Dedifferentiated amniotic fluid mesenchymal stem cell (primary cell): ENCODE measurements around the gene ILDR2.

Source experiments
- DNase-seq: peaks from one replicate; pipeline ENCODE4 v3.0.0-alpha.2; 2016; ENCODE audit errors: extremely low spot score

The ILDR2 gene

DNA sequence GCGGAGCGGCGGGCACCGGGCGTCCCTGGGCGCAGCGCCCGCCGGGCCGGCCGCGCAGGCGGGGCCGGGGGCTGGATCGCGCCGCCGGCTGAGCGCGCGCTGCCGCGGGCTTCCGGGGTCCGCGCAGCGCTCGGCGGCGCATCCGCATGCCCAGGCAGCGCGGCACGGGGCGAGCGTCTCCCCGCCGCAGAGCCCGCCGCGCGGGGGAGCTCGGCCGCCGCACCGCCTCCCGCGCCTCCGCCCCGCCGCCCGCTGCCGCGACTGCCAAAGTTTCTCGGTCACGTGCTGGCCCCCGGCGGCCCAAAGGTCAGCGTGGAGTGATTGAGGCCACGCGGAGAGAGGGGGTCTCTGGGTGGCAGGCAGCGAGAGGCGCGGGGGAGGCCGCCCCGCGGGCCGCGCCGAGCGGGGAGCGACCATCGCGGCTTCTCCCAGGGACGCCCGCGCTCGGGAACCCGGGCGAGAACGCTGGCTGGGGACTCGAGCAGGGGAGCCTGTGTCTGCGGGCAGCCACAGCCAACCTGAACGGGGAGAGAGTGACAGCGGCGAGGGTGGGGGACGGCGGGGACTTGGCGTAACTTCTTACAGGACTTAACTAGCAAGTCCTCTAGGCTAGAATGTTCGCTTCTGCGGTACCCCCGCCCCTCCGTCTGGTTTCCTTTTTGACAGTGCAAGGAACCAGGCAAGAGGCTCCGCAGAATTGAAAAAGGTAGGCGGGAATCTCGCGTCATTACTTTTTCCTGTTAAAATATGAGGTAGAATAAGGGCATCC, at the start of gene ILDR2:
ILDR2 (minus strand) TSS at position 180 of the 769 bp plus-strand sequence. CDS start 272 bp downstream, outside the sequence.
- no peak for DNase-seq

DNA sequence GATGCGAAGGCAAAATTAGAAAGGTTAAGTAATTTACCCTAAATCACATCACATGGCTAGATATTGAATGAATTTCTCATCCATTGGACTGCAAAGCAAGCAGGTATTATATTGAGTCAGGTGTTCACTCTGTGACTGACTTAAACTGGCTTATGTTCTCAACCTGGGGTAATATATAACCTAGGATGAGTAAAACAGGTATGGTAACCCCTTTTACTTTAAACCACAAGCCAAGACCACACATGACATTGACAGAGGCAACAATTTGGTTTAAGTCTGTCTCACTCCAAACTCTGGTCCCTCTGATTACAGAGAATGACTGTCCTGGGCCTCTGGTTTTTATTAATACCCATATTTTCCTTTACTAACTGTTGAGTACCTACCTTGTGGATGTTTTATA, 47.0 kb upstream of the ILDR2 start:
- DNase-seq, result no peak

DNA sequence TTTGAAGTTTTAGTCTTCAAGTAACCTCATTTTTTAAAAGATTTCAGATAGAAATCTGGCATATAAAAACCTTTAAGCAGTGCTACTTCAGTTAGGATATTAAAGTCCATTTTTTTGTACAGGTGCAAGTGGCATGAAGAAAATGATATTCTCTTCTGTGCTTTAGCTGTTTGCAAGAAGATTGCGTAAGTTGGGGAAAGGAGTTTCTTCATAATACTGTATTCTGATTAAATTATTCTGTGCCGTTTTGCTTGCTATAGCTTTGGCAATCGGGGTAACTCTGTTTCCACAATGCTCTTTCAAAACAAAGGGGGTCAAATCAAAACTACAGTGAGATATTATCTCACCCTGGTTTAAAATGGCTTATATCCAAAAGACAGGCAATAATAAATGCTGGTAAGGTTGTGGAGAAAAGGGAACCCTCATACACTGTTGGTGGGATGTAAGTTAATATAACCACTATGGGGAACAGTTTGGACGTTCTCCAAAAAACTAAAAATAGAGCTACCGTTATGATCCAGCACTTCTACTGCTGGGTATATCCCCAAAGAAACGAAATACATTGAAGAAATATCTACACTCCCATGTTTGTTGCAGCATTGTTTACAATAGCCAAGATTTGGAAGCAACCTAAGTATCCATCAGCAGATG, 40.9 kb upstream of the ILDR2 start:
- DNase-seq, result no peak

GRCh38 chr1:167013108-167013929, 38.0 kb upstream of the ILDR2 start:
- no peak for DNase-seq

DNA sequence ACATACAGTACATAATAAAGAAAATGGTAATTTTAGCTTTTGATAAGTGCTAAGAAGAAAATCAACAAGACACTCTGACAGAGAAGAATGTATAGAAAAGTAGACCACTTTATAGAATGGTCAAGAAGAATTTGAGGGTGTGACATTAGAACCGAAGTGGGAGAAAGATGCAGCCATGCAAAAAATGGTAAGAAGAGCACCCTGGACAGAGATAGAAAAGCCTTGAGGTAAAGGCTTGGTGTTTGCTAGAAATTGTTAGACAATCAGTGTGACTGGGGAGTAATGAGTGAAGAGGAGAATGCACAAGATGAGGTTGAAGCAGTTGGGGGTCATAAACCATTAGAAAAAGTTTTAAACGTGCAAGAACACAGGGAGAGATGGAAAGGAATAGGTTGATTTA, 37.2 kb upstream of the ILDR2 start:
- no peak for DNase-seq

DNA sequence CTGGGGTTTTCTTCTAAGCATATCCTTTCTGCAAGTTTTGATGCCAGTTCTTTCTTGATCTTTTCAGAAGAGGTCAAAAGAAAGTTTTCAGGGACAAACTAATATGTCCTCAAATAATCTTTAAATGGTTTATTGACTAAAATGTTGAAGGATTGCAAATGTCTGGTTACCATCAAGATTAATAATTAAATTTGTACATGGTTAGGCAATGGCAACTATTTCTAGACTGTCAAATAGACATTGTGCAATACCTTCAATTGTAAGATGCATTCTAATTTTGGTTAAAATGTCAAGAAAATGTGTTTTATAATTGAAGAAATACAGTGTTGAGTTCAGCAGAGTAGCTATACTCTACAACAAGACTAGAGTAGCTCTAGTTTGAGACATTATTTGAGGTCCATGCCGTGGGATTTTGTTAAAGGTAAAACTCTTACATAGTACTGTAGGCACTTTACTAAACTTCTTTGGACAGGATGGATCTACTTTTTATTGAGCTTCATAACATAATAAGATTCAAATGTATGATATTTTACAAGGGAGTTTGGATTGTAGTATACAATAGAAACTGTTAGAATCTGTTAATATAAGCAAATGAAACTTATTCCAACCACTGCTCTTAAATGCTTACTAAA, 36.3 kb upstream of the ILDR2 start:
- no peak for DNase-seq

GRCh38 chr1:167003711-167004110, 28.4 kb upstream of the ILDR2 start:
- DNase-seq, result no peak

GRCh38 chr1:167002354-167002753, 27.0 kb upstream of the ILDR2 start:
- no peak for DNase-seq

DNA sequence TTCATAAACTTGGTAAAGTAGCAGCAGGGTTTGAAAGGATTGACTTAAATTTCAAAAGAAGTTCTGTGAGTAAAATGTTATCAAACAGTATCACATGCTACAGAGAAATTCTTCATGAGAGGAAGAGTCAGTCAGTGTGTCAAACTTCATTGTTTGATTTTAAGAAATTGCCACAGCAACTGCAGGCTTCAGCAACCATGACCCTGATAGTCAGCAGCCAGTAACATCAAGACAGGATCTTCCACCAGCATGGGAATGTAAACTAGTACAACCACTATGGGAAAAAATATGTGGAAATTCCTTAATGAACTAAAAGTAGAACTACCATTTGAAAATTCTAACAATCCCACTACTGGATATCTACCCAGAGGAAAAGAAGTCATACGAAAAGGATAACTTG, 25.2 kb upstream of the ILDR2 start:
- no peak for DNase-seq

DNA sequence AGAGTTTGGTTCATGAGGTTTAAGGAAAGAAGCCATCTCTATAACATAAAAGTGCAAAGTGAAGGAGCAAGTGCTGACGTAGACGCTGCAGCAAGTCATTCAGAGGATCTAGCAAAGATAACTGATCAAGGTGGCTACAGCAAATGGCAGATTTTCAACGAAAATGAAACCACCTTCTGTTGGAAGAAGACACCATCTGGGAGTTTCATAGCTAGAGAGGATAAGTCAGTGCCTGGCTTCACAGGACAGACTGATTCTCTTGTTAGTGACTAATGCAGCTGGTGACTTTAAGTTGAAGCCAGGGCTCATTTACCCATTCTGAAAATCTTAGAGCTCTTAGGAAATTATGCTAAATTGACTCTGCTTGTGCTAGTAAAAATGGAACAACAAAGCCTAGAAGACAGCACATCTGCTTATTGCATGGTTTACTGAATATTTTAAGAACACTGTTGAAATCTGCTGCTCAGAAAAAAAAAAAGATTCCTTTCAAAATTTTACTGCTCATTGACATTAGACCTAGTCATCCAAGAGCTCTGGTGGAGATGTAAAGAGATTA, 24.2 kb upstream of the ILDR2 start:
- no peak for DNase-seq

- DNase-seq, result no peak
Measured at GRCh38 chr1:166999075-166999474, 23.7 kb upstream of the ILDR2 start.

DNA sequence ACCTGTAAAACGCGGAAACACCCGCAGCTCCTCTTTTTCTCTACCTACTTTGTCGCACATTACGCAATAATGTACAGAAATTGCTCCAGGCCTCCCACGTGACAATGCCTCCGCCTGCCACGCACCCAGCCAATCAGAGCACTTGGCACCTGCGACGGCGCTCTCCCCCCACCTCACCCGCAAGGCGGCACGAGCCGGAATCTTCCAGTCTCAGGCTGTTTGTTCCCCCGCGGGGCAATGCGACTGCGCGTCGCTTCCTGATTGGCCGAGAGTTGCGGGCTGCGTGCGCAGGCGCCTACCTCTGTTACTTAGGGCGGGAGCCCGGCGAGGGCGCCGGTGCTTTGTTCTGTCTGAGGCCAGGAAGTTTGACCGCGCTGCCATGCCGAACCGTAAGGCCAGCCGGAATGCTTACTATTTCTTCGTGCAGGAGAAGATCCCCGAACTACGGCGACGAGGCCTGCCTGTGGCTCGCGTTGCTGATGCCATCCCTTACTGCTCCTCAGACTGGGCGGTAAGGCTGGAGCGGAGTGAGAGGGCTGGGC, 13.7 kb upstream of the ILDR2 start, which contains the start of gene MAEL:
MAEL (plus strand) TSS at position 307 of the 542 bp plus-strand sequence; CDS start at position 380, 73 bp downstream.
- no peak for DNase-seq

GRCh38 chr1:166981589-166981988, 6.2 kb upstream of the ILDR2 start:
- no peak for DNase-seq

- DNase-seq, result no peak
Measured at GRCh38 chr1:166980818-166981217, 5.5 kb upstream of the ILDR2 start.

DNA sequence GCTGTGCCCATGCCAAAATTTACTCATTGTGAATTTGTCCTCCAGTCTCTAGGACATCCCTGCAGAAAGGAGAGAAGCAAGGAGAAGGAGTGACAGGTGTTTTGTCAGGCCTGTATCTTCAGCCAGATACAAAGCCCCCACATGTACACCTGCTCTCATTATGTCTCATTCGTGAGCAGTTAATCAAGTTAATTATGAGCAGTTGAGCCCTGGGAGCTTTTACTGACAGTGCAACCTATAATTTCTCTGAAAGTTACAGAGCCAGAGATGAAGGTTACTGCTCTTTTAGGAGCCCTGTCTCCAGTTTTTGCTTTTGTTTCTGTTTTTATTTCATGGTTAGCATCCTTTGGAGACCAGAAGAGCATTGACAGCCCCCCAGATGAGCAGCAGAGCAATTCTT, 5.0 kb upstream of the ILDR2 start:
- DNase-seq, result no peak

DNA sequence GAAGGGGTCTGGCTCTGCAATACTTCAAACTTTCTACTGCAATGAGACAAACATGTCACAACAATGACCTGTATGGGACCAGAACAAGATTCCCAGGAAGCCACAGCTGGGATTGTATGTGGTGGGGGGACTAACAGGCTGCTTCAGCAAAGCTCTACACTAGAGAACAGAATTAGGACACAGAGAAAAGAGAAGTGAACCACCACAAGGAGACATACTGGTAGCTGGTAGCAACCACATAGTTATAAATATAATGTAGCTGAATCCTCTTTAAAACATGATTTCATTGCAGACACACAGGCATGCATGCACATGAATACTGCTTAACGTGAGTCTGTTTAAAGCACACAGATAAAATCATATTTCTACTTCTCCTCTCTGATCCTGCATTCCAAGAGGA, 3.5 kb upstream of the ILDR2 start:
- no peak for DNase-seq

DNA sequence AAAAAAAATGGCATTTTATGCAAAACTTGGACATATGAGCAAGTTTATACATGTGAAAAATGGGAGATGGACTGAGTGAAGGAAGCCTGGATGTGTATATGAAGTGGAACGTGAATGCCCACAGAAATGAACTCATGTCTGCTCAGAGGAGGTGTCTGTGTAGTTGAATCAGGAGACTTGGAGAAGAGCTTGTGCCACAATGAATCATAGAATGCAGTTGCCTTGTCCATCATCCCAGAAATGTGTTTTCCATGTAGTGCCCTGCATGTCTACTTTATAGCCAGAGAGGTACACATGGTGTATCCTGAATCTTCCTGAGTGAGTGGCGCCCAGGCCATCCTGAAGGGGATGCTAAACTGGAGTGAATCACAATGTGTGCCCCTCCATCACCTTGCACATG, 2.6 kb upstream of the ILDR2 start:
- no peak for DNase-seq

DNA sequence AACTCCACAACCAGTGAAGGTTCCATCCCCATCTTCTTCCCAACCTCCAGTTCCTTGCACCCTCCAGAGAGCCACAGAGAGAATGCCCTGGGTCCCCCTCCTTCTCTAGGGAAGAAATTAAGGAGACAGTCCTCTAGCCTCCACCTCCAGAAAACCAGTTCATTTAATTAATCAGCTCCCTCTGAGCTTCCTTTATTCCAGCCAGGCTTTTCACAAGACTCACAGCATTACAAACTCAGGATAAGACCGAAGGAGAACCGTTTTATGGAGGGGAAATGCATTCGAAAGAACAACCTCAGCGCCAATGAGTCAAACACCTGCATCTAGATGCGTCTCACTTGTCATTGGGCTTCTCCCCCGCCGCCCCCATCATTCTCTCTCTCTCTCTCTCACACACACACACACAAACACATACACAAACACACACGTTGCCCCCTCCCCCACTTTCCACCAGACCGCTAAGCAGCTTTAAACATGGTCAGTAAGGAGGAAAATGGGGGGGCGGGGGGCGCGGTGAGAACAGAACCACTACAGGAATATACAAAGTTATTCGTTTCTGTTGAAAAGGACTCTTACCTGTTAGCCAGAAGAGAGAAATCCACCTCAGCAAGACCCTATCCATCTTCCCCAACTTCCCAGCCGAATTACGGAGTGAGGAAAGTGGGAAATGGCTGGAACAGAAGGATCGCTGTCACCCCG, 544 bp downstream of the ILDR2 start:
- DNase-seq, result no peak

DNA sequence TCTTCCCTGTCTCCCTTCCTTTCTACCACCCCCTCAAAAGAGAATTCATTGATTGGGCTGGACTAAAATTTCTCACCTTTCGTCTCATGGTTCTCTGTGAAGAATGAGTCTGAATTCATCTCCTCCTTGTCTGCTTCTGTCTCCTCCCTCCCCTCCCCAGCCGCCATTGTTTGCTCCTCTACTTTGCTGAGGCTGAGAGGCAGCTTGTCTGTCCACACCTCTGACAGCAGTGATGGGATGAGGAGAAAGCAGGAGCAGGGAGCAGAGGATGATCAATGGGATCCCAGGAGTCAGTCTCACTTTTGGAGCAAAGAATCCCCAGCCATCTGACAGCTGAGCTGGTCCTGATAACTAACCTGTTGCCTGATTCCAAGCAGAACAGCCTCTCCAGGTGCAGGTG, 2.5 kb downstream of the ILDR2 start:
- DNase-seq, result no peak

DNA sequence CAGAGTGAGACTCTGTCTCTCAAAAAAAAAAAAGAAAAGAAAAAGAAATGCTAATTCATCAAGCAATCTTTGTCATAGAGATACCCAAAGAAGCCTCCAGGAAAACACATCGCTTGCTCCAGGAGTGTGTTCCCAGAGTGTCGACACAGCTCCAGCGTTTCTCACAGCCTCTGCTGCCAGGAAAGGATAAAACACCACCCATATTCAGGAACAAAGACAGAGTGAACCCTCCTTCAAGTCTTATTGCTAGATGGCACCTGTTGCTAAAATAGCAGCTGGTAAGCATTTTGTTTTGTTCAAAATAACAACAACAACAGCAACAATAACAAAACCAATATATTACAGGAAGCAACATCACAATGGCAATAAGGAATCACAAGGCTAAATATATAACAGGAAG, 3.1 kb downstream of the ILDR2 start:
- no peak for DNase-seq

DNA sequence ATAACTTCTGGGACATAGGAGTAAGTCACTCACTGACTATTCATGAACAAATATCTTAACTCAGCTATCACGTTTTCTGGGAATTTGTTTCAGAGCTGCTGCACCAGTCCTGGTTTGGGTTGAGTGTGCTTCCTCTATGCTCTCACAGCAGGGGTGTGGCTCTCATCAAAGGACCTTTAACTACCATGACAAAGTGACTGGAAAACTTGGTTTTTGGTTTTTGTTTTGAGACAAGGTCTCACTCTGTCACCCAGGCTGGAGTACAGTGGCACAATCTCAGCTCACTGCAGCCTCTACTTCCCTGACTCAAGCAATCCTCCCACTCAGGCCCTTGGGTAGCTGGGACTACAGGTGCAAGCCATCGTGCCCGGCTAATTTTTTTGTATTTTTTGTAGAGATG, 4.1 kb downstream of the ILDR2 start:
- no peak for DNase-seq
